ENCODE data around the gene KLHL10. TPM values are rescaled to one million over a fixed set of nuclear protein-coding genes. Genes with fewer than 3 reads are reported as not detected.

The KLHL10 gene
- total and polyA plus RNA-seq, 2 of the 4 experiments (the other 2 are of a cell fraction), result 0.18 TPM; not detected in 1

- dilution Hi-C loops (cut with HindIII; ENCODE audit: low sequenced_read_pairs, unreplicated experiment) (no loop called here), in situ Hi-C loops (cut with MboI; ENCODE audit: low sequenced_read_pairs) (no loop called here), intact Hi-C loops (cut with micrococcal nuclease) (no loop called here)
- Histone ChIP-seq H4K91ac (ENCODE audit: insufficient read depth, low read depth, low read length) (peak within 1 kb of the TSS; percentile 14; the same call in 1 of the 2 replicates), H3K79me1 (ENCODE audit: low read depth in 1 of 2, low read length in 2 of 2) (peaks cover 7 to 19% of the 10 kb centered on the region in 2 experiments; a peak in 2 of 4 replicates), H3K4me2 (ENCODE audit: low read depth, low read length) (peak within 1 kb of the TSS; percentile 97), H3K23ac (ENCODE audit: low read depth, low read length) (peak within 1 kb of the TSS; percentile 66), H3K36me3 (ENCODE audit: control insufficient read depth, insufficient read depth, low read length) (peaks cover 9% of the 10 kb centered on the region), H2AK5ac (ENCODE audit: low read depth, low read length) (peak within 1 kb of the TSS; percentile 29; the same call in 1 of the 2 replicates), H2AFZ (replicated peaks; ENCODE audit: low read length, poor library complexity) (peak within 1 kb of the TSS; percentile 86), H2BK120ac (ENCODE audit: low read depth, low read length) (peak within 1 kb of the TSS; percentile 6; the same call in 1 of the 2 replicates), H3K14ac (replicated peaks; ENCODE audit: low read depth, low read length) (peak within 1 kb of the TSS; percentile 18), H3K9ac (ENCODE audit: low read depth, low read length) (peak within 1 kb of the TSS; percentile 87), H3K27me3 (ENCODE audit: control insufficient read depth, insufficient read depth, low read length) (no peaks in the 10 kb centered on the region), H2BK15ac (ENCODE audit: low read depth, low read length) (no peak within 1 kb of the TSS; the same call in 2 of the 3 replicates), H3K4ac (ENCODE audit: low read depth, low read length) (peak within 1 kb of the TSS; percentile 67; the same call in 1 of the 2 replicates), H3K4me3 (ENCODE audit: insufficient read depth, low read depth, low read length) (peak within 1 kb of the TSS; percentile 96), H2BK5ac (ENCODE audit: low read depth, low read length, poor library complexity, severe bottlenecking) (no peak within 1 kb of the TSS), H4K5ac (ENCODE audit: low read depth, low read length) (peak within 1 kb of the TSS; percentile 83), H4K8ac (ENCODE audit: low read depth in 2 of 2, low read length in 2 of 2) (peak within 1 kb of the TSS; percentile 83 to 86), H3K9me1 (ENCODE audit: insufficient read depth, low read length) (peaks cover 12% of the 10 kb centered on the region), H3K18ac (ENCODE audit: low read depth, low read length) (peak within 1 kb of the TSS; percentile 48; the same call in 1 of the 2 replicates), H3K56ac (ENCODE audit: extremely low read depth, insufficient read depth, low read length) (no peak within 1 kb of the TSS), H2AK9ac (replicated peaks; ENCODE audit: low read depth, low read length, poor library complexity) (peak within 1 kb of the TSS; percentile 56), H3K9me3 (ENCODE audit: control insufficient read depth, insufficient read depth, low read length) (no peaks in the 10 kb centered on the region), H2BK20ac (ENCODE audit: low read depth, low read length) (no peak within 1 kb of the TSS), H3K4me1 (ENCODE audit: control insufficient read depth, insufficient read depth, low read length) (peaks cover 10% of the 10 kb centered on the region), H3K27ac (ENCODE audit: insufficient read depth, low read length) (peak within 1 kb of the TSS; percentile 64), H4K20me1 (ENCODE audit: insufficient read depth, low read length) (peaks cover 4% of the 10 kb centered on the region; the same call in 1 of the 2 replicates)
- BruUV-seq (replicated peaks), result no TSS peak
- ChIA-PET CTCF (no interaction called here), POLR2A (ENCODE audit: unreplicated experiment) (no interaction called here)
- TF ChIP-seq NFE2L2 (IDR thresholded peaks at IDR 0.05; ENCODE audit: low read depth, low read length) (no peak), RFX5 (IDR thresholded peaks at IDR 0.05; ENCODE audit: low read depth, low read length) (no peak), USF2 (IDR thresholded peaks at IDR 0.05; ENCODE audit: low read depth, low read length) (no peak), FOS (IDR thresholded peaks at IDR 0.05; ENCODE audit: low read depth, low read length) (no peak), BHLHE40 (IDR thresholded peaks at IDR 0.05; ENCODE audit: low read depth, low read length) (no peak), MXI1 (IDR thresholded peaks at IDR 0.05; ENCODE audit: borderline replicate concordance, low read depth, low read length) (peak; percentile 20; the same call in 1 of the 2 replicates), CTCF (conservative IDR thresholded peaks at IDR 0.05; ENCODE audit: low read depth, low read length) (no peak), RCOR1 (IDR thresholded peaks at IDR 0.05; ENCODE audit: insufficient replicate concordance, low read length) (no peak)
- WGBS, 2 experiments (ENCODE audit: extremely low coverage in 2 of 2, insufficient read length in 1 of 2), result 1% methylated on average over 29 of the region's 72 CpGs; no CpG with 5 or more reads in 1 of the 2 experiments
- DNase-seq, result no peak
- peak; percentile 94 for ATAC-seq (ENCODE audit: low read depth)
Measured at GRCh38 chr17:41835800-41836549, 1.6 kb upstream of the KLHL10 start, which contains the start of gene NT5C3B. Gene NT5C3B (minus strand): TSS chr17:41836232. CDS start chr17:41836193, 39 bp downstream.

Measured in IMR-90 (cell line).